Heart right ventricle (tissue), 16 donors: ENCODE results near the gene ZFHX3. TPM values are rescaled to one million over a fixed set of nuclear protein-coding genes. Genes with fewer than 3 reads are reported as not detected.

Experiments used
- ATAC-seq, 8 donors: fragments of 200-7000 bp; cut with Tn5 transposase; one replicate each; pipeline ENCODE4 v1.9.1; 2020; ENCODE audit warnings: mild to moderate bottlenecking in 8 of 8, moderate library complexity in 8 of 8, moderate number of reproducible peaks in 1 of 8
- DNase-seq, 2 donors: peaks; one replicate each; pipeline ENCODE4 v3.0.0-alpha.2; 2020
- H3K27ac ChIP-seq, 10 donors: fragments of 200-600 bp; sonication (generic) in 2 of 10; one replicate each; pipeline versions ENCODE4 v1.5.0 to v1.8.0; 2020 to 2022; ENCODE audit warnings: mild to moderate bottlenecking in 3 of 10
- H3K27me3 ChIP-seq, 7 donors: fragments of 200-600 bp; one replicate each; pipeline ENCODE4 v1.8.0; 2021 to 2022; ENCODE audit warnings: mild to moderate bottlenecking in 2 of 7
- H3K36me3 ChIP-seq, 9 donors: fragments of 200-600 bp; sonication (generic) in 1 of 9; one replicate each; pipeline versions ENCODE4 v1.5.0 to v1.8.0; 2020 to 2022; ENCODE audit warnings: mild to moderate bottlenecking in 2 of 9
- H3K4me1 ChIP-seq, 9 donors: fragments of 200-600 bp; sonication (generic) in 1 of 9; one replicate each; pipeline versions ENCODE4 v1.5.0 to v1.8.0; 2020 to 2022; ENCODE audit warnings: mild to moderate bottlenecking in 4 of 9
- H3K4me3 ChIP-seq, 10 donors: fragments of 200-600 bp; sonication (generic) in 2 of 10; one replicate each; pipeline versions ENCODE4 v1.5.0 to v1.8.0; 2020 to 2022; ENCODE audit warnings: mild to moderate bottlenecking in 7 of 10, moderate library complexity in 2 of 10
- H3K9me3 ChIP-seq, 11 donors: fragments of 200-600 bp in 10 of 11; sonication (generic) in 2 of 11; one replicate each; pipeline versions ENCODE4 v1.5.0 to v1.8.0; 2013 to 2022; ENCODE audit warnings: mild to moderate bottlenecking in 2 of 11, control low read depth in 1 of 11, moderate library complexity in 1 of 11
- WGBS, 2 donors: extraction: QIAGEN DNeasy Blood & Tissue Kit; methylation state at CpG; one replicate each; pipeline ENCODE4 v1.1.7; 2013; ENCODE audit warnings: inconsistent platforms in 1 of 2; 5-methylcytosine and 5-hydroxymethylcytosine counted together
- intact Hi-C, 10 donors: fragments of 100-400 bp; cut with DNase I; formaldehyde crosslinking; loops; one replicate each; pipeline versions ENCODE4 v1.11.1 to v1.14.2; 2022
- polyA plus RNA-seq, 2 donors: library from polyadenylated mRNA; stranded (reverse); fragments of 200-250 nt; gene quantifications; one replicate each; pipeline ENCODE4 v1.2.3, GENCODE V29; 2013
- total RNA-seq, 10 donors: library from RNA; stranded (reverse); fragmentation: NEBNext Ultra II Directional in 3 of 10; extraction: Animal tissue kit (Norgen Biotek cat#: 25700) in 3 of 10; gene quantifications; one replicate each; pipeline versions ENCODE4 v1.2.1 to v1.2.4, GENCODE V29; 2021 to 2023
- TF ChIP-seq, protein P1 (sequence below), 9 donors: fragments of 200-600 bp; sonication (generic) in 2 of 9; IDR thresholded peaks; one replicate each; pipeline versions ENCODE4 v1.5.0 to v1.8.0; 2021 to 2022; ENCODE audit warnings: antibody characterized with exemption in 9 of 9, mild to moderate bottlenecking in 5 of 9, moderate library complexity in 1 of 9
- donor health status: Arrhythmogenic right ventricular cardiomyopathy.
- donor health status: ischemic (EF 13 %, LVEDD 7.1; RV severe dilation, severe dysfunction).
- donor health status: healthy with polysubstance abuse.
- donor health status: DM: no; HTN: yes; CAD: no.
- donor health status: DM: no; HTN: no; CAD: no.
- donor health status: ischemic (EF 25% LVEDD 6.9; RV normal size, moderate dysfunction).
- donor health status: ischemic (EF 25% LVEDD 5.7; RV mildly dilated, moderate dysfunction).
- donor health status: healthy.
- donor health status: DM: yes; HTN: yes; CAD: no.
- donor health status: Ischemic cardiomyopathy.
- donor health status: ischemic (EF 35%, LVEDD 5.7; RV mildly dilated, moderate dysfunction).
- donor health status: nonischemic (EF 11% LVEDD 7.7; RV severe dilation, severe dysfunction).
- donor health status: DM: yes; HTN: yes; CAD: no.
- donor health status: PGD.
- donor health status: ischemic (EF 29% LVEDD 5.4; RV normal size, mild dysfunction).
- donor health status: nonischemic (EF 23%, LVEDD 6.1; RV moderate dilation, normal function).

Gene ZFHX3
- total and polyA plus RNA-seq, 12 donors, result 1.6 to 15.2 (median 10.4) TPM

- intact Hi-C loops, result loop anchor here in 4 of 10 donors (10.0 kb wide), 3 partner anchors 219 to 359 kb away; no protein-coding TSS in a partner anchor
- no peak for DNase-seq
- ATAC-seq, result no peak
- H3K4me1 ChIP-seq, result peaks cover 0 to 23% (median 12%) of the 10 kb centered on the region in 9 donors
- WGBS, 2 donors, result 96 to 97% methylated on average over 7 of the region's 7 CpGs
- no peaks in the 10 kb centered on the region for H3K9me3 ChIP-seq
- no peaks in the 10 kb centered on the region for H3K36me3 ChIP-seq
- H3K27ac ChIP-seq, result no peak overlapping the region
- TF ChIP-seq, protein P1, sequence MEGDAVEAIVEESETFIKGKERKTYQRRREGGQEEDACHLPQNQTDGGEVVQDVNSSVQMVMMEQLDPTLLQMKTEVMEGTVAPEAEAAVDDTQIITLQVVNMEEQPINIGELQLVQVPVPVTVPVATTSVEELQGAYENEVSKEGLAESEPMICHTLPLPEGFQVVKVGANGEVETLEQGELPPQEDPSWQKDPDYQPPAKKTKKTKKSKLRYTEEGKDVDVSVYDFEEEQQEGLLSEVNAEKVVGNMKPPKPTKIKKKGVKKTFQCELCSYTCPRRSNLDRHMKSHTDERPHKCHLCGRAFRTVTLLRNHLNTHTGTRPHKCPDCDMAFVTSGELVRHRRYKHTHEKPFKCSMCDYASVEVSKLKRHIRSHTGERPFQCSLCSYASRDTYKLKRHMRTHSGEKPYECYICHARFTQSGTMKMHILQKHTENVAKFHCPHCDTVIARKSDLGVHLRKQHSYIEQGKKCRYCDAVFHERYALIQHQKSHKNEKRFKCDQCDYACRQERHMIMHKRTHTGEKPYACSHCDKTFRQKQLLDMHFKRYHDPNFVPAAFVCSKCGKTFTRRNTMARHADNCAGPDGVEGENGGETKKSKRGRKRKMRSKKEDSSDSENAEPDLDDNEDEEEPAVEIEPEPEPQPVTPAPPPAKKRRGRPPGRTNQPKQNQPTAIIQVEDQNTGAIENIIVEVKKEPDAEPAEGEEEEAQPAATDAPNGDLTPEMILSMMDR (IDR thresholded peaks at IDR 0.05), result no peak
- no peaks in the 10 kb centered on the region for H3K27me3 ChIP-seq
- no peak overlapping the region for H3K4me3 ChIP-seq
These were observed 211.7 kb downstream of the ZFHX3 start for GRCh38 chr16:72836181-72836580.

DNA sequence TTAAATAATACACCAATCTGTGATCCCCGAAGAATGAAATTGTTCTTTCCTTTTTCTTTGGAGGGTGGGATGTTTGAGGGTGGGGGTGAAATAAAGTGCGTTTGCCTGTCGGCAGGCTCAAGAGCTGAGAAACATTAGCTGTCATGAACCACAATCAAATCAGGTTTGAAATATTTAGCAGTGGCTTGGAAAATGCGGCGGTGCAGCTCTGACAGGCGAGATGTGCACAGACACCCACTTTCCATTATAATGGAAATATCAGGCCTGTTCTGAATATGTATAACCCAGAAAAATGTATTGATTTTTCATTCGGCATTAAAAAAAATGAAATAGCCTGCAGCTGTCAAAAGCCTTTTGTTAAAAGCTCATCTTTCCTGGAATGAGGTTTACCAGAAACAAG is 212.8 kb downstream of the ZFHX3 start:
- intact Hi-C loops, result loop anchor here in 4 of 10 donors (10.0 kb wide), 3 partner anchors 220 to 360 kb away; no protein-coding TSS in a partner anchor
- TF ChIP-seq, protein P1 (IDR thresholded peaks at IDR 0.05), result no peak
- Histone ChIP-seq H3K4me3 (no peak overlapping the region), H3K27ac (no peak overlapping the region), H3K9me3 (no peaks in the 10 kb centered on the region), H3K36me3 (no peaks in the 10 kb centered on the region), H3K4me1 (peaks cover 0 to 18% (median 7%) of the 10 kb centered on the region in 9 donors), H3K27me3 (no peaks in the 10 kb centered on the region)
- DNase-seq (no peak), ATAC-seq (no peak)
- 94 to 95% methylated on average over 7 of the region's 7 CpGs for WGBS, 2 donors

GRCh38 chr16:72834499-72834898 is 213.4 kb downstream of the ZFHX3 start:
- Histone ChIP-seq H3K4me3 (no peak overlapping the region), H3K27me3 (no peaks in the 10 kb centered on the region), H3K36me3 (peaks cover 0 to 4% (median 0%) of the 10 kb centered on the region in 9 donors), H3K27ac (no peak overlapping the region), H3K9me3 (no peaks in the 10 kb centered on the region), H3K4me1 (peaks cover 0 to 18% (median 7%) of the 10 kb centered on the region in 9 donors)
- intact Hi-C loops, result loop anchor here (5.0 to 10.0 kb wide), 8 partner anchors 98 to 363 kb away; partner anchors contain the start of gene ZFHX3 (in 4 of the 10)
- no peak for ATAC-seq
- WGBS, 2 donors, result 93 to 95% methylated on average over 9 of the region's 9 CpGs
- TF ChIP-seq, protein P1 (IDR thresholded peaks at IDR 0.05), result no peak
- no peak for DNase-seq

- H3K4me1 ChIP-seq, result peaks cover 0 to 18% (median 7%) of the 10 kb centered on the region in 9 donors
- no peaks in the 10 kb centered on the region for H3K27me3 ChIP-seq
- peak overlapping the region in 1 of 10 donors; percentile 45 for H3K27ac ChIP-seq
- no peak for ATAC-seq
- no peak overlapping the region for H3K4me3 ChIP-seq
- peaks cover 0 to 9% (median 4%) of the 10 kb centered on the region in 9 donors for H3K36me3 ChIP-seq
- TF ChIP-seq, protein P1 (IDR thresholded peaks at IDR 0.05), result no peak
- no peaks in the 10 kb centered on the region for H3K9me3 ChIP-seq
- intact Hi-C loops, result loop anchor here (2.0 to 10.0 kb wide), 9 partner anchors 98 to 363 kb away; partner anchors contain the start of gene ZFHX3 (in 4 of the 10)
- 98% methylated on average over 2 of the region's 2 CpGs for WGBS, 2 donors
- no peak for DNase-seq
These were observed 214.0 kb downstream of the ZFHX3 start for GRCh38 chr16:72833969-72834368.
